ENCODE measurements around the gene PRSS8.

GRCh38 chr16:31143011-31143693 lies 7.6 kb upstream of the PRSS8 start:
- TF ChIP-seq CTCF (IDR thresholded peaks at IDR 0.05) (no peak), POLR2AphosphoS5 (IDR thresholded peaks at IDR 0.05; ENCODE audit: insufficient read depth in 1 of 2, low read depth in 1 of 2) (no peak), POLR2A (IDR thresholded peaks at IDR 0.05) (no peak)

Measured in vagina (tissue), 2 donors.